ENCODE results near the gene PSMC3.

PSMC3 gene

DNA sequence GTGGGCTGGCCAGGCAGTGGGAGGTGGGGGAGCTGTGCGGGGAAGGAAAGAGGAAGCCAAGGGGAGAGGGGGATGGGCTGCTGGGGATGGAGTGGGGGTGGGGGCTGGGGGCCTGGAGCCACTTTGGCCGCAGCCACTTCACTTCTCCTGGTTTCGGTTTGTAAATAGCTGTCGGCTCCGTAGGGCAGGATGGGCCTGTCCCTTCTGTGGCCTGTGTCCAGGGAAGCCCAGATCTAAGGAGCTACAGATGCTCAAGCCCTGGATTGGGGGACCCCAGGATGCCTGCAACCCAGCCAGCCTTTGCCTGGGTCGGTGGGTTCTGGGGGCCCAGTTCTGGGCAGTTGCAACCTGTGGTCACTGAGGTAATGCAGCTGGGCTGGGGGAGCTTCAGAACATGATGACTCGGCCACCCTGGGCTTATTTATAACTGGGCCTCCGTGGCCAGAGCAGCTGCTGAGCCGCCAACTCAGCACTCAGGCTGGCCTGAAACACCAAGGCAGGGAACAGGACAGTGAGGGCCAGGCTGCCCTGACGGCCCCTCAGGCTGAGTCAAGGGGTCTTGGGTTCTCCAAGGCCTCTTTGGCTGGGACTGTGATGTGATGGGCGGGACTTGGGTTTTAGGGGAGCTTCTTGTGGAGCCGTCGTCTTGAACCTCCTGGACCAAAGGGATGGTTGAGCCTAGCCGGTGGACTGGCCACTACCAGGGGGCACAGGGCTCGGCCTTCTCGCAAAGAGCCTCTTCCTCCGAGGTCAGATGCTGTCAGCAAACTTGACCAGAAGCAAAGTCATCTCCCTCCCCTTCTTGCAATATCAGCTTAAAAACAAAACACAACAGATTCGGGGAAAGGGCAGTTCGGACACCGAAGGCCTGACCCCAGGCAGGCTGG is 32.8 kb downstream of the PSMC3 start:
- no peak for DNase-seq (ENCODE audit: low read depth, low spot score)
- Histone ChIP-seq H3K9ac (ENCODE audit: insufficient read length, low read depth) (peak overlapping the region; percentile 45), H3K4me1 (ENCODE audit: insufficient read depth, insufficient read length) (peaks cover 30% of the 10 kb centered on the region)

DNA sequence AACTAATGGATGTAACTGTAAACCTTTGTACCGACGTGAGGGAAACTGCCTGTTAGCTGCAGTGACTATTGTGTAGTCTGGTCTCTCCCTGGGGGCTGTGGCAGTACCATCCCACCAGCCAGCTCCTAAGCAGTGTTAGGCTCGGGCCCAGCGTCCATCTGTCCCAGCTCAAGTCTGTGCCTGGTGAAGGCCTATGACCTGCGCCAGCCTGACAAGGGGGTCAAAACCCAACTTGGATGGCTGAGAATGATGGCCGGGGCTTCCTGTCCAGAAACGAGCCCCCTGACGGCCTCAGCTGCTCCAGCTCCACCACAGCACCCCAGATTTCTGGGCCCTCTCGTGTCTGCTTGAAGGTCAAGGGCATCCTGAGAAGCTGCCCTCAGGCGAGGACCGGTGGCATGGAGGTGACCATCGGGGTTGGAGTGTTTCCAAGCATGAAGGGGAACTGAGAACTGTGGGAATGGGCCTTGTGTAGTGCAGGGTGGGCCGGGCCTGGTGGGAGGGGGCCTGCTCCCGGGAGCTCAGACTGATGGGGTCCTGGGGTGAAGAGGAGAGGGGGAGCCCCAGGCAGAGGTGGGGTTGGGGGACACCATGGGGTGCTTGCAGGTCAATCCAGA is 33.6 kb downstream of the PSMC3 start:
- Histone ChIP-seq H3K4me1 (ENCODE audit: insufficient read depth, insufficient read length) (peaks cover 33% of the 10 kb centered on the region), H3K36me3 (ENCODE audit: insufficient read depth, insufficient read length, low read length) (no peaks in the 10 kb centered on the region), H3K4me3 (ENCODE audit: insufficient read length, low read depth) (no peak overlapping the region), H3K27me3 (ENCODE audit: insufficient read depth, insufficient read length) (no peaks in the 10 kb centered on the region), H3K9me3 (ENCODE audit: insufficient read depth, low read length) (no peaks in the 10 kb centered on the region), H3K9ac (ENCODE audit: insufficient read length, low read depth) (no peak overlapping the region)
- no peak for TF ChIP-seq ZNF274 (IDR thresholded peaks at IDR 0.05; ENCODE audit: low read depth, low read length)
- TF ChIP-seq SUZ12 (IDR thresholded peaks at IDR 0.05; ENCODE audit: extremely low read depth, insufficient read depth, insufficient read length) = no peak
- no peak for TF ChIP-seq YY1 (IDR thresholded peaks at IDR 0.05; ENCODE audit: insufficient read depth, insufficient read length)
- no peak for DNase-seq (ENCODE audit: low read depth, low spot score)

More for the DNA sequence above, 32.8 kb downstream of the PSMC3 start:
- TF ChIP-seq YY1 (IDR thresholded peaks at IDR 0.05; ENCODE audit: insufficient read depth, insufficient read length) (no peak), ZNF274 (IDR thresholded peaks at IDR 0.05; ENCODE audit: low read depth, low read length) (no peak), SUZ12 (IDR thresholded peaks at IDR 0.05; ENCODE audit: extremely low read depth, insufficient read depth, insufficient read length) (no peak)
- Histone ChIP-seq H3K27me3 (ENCODE audit: insufficient read depth, insufficient read length) (no peaks in the 10 kb centered on the region), H3K36me3 (ENCODE audit: insufficient read depth, insufficient read length, low read length) (no peaks in the 10 kb centered on the region), H3K9me3 (ENCODE audit: insufficient read depth, low read length) (no peaks in the 10 kb centered on the region), H3K4me3 (ENCODE audit: insufficient read length, low read depth) (no peak overlapping the region)

- H3K9ac ChIP-seq (ENCODE audit: insufficient read length, low read depth) = no peak overlapping the region
- no peaks in the 10 kb centered on the region for H3K9me3 ChIP-seq (ENCODE audit: insufficient read depth, low read length)
- H3K36me3 ChIP-seq (ENCODE audit: insufficient read depth, insufficient read length, low read length) = no peaks in the 10 kb centered on the region
- H3K27me3 ChIP-seq (ENCODE audit: insufficient read depth, insufficient read length) = no peaks in the 10 kb centered on the region
- no peak for DNase-seq (ENCODE audit: low read depth, low spot score)
- no peak for TF ChIP-seq ZNF274 (IDR thresholded peaks at IDR 0.05; ENCODE audit: low read depth, low read length)
- TF ChIP-seq YY1 (IDR thresholded peaks at IDR 0.05; ENCODE audit: insufficient read depth, insufficient read length) = no peak
- TF ChIP-seq SUZ12 (IDR thresholded peaks at IDR 0.05; ENCODE audit: extremely low read depth, insufficient read depth, insufficient read length) = no peak
- H3K4me3 ChIP-seq (ENCODE audit: insufficient read length, low read depth) = no peak overlapping the region
- H3K4me1 ChIP-seq (ENCODE audit: insufficient read depth, insufficient read length) = peaks cover 33% of the 10 kb centered on the region
These were observed 34.4 kb downstream of the PSMC3 start for GRCh38 chr11:47391711-47392432.

- no peaks in the 10 kb centered on the region for H3K27me3 ChIP-seq (ENCODE audit: insufficient read depth, insufficient read length)
- no peak overlapping the region for H3K4me3 ChIP-seq (ENCODE audit: insufficient read length, low read depth)
- no peak for DNase-seq (ENCODE audit: low read depth, low spot score)
- H3K9ac ChIP-seq (ENCODE audit: insufficient read length, low read depth) = no peak overlapping the region
- TF ChIP-seq ZNF274 (IDR thresholded peaks at IDR 0.05; ENCODE audit: low read depth, low read length) (no peak), YY1 (IDR thresholded peaks at IDR 0.05; ENCODE audit: insufficient read depth, insufficient read length) (no peak), SUZ12 (IDR thresholded peaks at IDR 0.05; ENCODE audit: extremely low read depth, insufficient read depth, insufficient read length) (no peak)
- no peaks in the 10 kb centered on the region for H3K9me3 ChIP-seq (ENCODE audit: insufficient read depth, low read length)
- no peaks in the 10 kb centered on the region for H3K36me3 ChIP-seq (ENCODE audit: insufficient read depth, insufficient read length, low read length)
- H3K4me1 ChIP-seq (ENCODE audit: insufficient read depth, insufficient read length) = peaks cover 33% of the 10 kb centered on the region
These were observed 35.1 kb downstream of the PSMC3 start for GRCh38 chr11:47391077-47391583.

DNA sequence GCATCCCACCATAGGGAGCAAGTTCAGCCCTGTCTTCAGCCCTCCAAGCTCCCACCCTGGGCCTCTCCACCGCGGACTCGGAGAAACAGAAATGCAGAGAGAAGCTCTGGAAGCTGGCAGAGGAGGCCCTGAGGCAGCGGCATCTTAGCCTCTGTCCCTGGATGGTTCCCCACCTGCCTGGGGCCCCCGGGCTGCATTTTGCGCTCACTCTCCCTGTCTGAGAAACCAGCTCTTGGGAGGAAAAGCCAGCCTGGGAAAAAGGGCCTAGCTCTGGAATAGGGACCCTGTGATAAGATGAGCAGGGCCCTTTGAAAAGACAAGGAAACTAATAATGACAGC is 35.8 kb downstream of the PSMC3 start:
- Histone ChIP-seq H3K9ac (ENCODE audit: insufficient read length, low read depth) (no peak overlapping the region), H3K9me3 (ENCODE audit: insufficient read depth, low read length) (no peaks in the 10 kb centered on the region), H3K27me3 (ENCODE audit: insufficient read depth, insufficient read length) (no peaks in the 10 kb centered on the region), H3K36me3 (ENCODE audit: insufficient read depth, insufficient read length, low read length) (no peaks in the 10 kb centered on the region), H3K4me1 (ENCODE audit: insufficient read depth, insufficient read length) (peaks cover 32% of the 10 kb centered on the region), H3K4me3 (ENCODE audit: insufficient read length, low read depth) (no peak overlapping the region)
- no peak for TF ChIP-seq SUZ12 (IDR thresholded peaks at IDR 0.05; ENCODE audit: extremely low read depth, insufficient read depth, insufficient read length)
- no peak for TF ChIP-seq YY1 (IDR thresholded peaks at IDR 0.05; ENCODE audit: insufficient read depth, insufficient read length)
- no peak for TF ChIP-seq ZNF274 (IDR thresholded peaks at IDR 0.05; ENCODE audit: low read depth, low read length)
- no peak for DNase-seq (ENCODE audit: low read depth, low spot score)

- no peaks in the 10 kb centered on the region for H3K9me3 ChIP-seq (ENCODE audit: insufficient read depth, low read length)
- no peak overlapping the region for H3K9ac ChIP-seq (ENCODE audit: insufficient read length, low read depth)
- H3K27me3 ChIP-seq (ENCODE audit: insufficient read depth, insufficient read length) = no peaks in the 10 kb centered on the region
- no peaks in the 10 kb centered on the region for H3K36me3 ChIP-seq (ENCODE audit: insufficient read depth, insufficient read length, low read length)
- peaks cover 32% of the 10 kb centered on the region for H3K4me1 ChIP-seq (ENCODE audit: insufficient read depth, insufficient read length)
- TF ChIP-seq SUZ12 (IDR thresholded peaks at IDR 0.05; ENCODE audit: extremely low read depth, insufficient read depth, insufficient read length) (no peak), YY1 (IDR thresholded peaks at IDR 0.05; ENCODE audit: insufficient read depth, insufficient read length) (no peak), ZNF274 (IDR thresholded peaks at IDR 0.05; ENCODE audit: low read depth, low read length) (no peak)
- DNase-seq (ENCODE audit: low read depth, low spot score) = no peak
- no peak overlapping the region for H3K4me3 ChIP-seq (ENCODE audit: insufficient read length, low read depth)
These were observed 36.4 kb downstream of the PSMC3 start for GRCh38 chr11:47389577-47390421.

All from NT2/D1 (cell line).